ENCODE measurements around the gene PUM1.

PUM1 gene

GRCh38 chr1:31022259-31022658 is 43.3 kb downstream of the PUM1 start:
- DNase-seq = no peak

- no peak for DNase-seq
Measured at GRCh38 chr1:31020007-31020790, 45.3 kb downstream of the PUM1 start.

- DNase-seq = no peak
Measured at GRCh38 chr1:31019401-31019800, 46.1 kb downstream of the PUM1 start.

- DNase-seq = no peak
Measured at GRCh38 chr1:31016868-31017267, 48.6 kb downstream of the PUM1 start.

GRCh38 chr1:31013187-31013864 is 52.2 kb downstream of the PUM1 start:
- DNase-seq = no peak

- DNase-seq = no peak
Measured at GRCh38 chr1:31012210-31012924, 53.1 kb downstream of the PUM1 start.

- DNase-seq = no peak
Measured at GRCh38 chr1:31011719-31012118, 53.8 kb downstream of the PUM1 start.

GRCh38 chr1:31010086-31010989 is 55.2 kb downstream of the PUM1 start:
- DNase-seq = peak; percentile 82

- peak; percentile 76 for DNase-seq
Measured at GRCh38 chr1:31007462-31007991, 58.0 kb downstream of the PUM1 start.

GRCh38 chr1:31006747-31007146 is 58.8 kb downstream of the PUM1 start:
- no peak for DNase-seq

GRCh38 chr1:31005617-31006166 is 59.8 kb downstream of the PUM1 start:
- no peak for DNase-seq

- DNase-seq = no peak
Measured at GRCh38 chr1:31005198-31005597, 60.3 kb downstream of the PUM1 start.

GRCh38 chr1:31004231-31004621 is 61.3 kb downstream of the PUM1 start:
- DNase-seq = no peak

- no peak for DNase-seq
Measured at GRCh38 chr1:31003613-31004230, 61.8 kb downstream of the PUM1 start.

GRCh38 chr1:31000301-31000700 is 65.2 kb downstream of the PUM1 start:
- DNase-seq = no peak

- no peak for DNase-seq
Measured at GRCh38 chr1:30998887-30999286, 66.6 kb downstream of the PUM1 start.

GRCh38 chr1:30998171-30998570 is 67.3 kb downstream of the PUM1 start:
- no peak for DNase-seq

- no peak for DNase-seq
Measured at GRCh38 chr1:30997463-30998057, 68.0 kb downstream of the PUM1 start.

- DNase-seq = no peak
Measured at GRCh38 chr1:30995990-30996612, 69.4 kb downstream of the PUM1 start.

- no peak for DNase-seq
Measured at GRCh38 chr1:30991862-30992606, 73.5 kb downstream of the PUM1 start.
